Activated CD8-positive, alpha-beta memory T cell treated with anti-CD3 and anti-CD28 coated beads, Interleukin-2, amount 50 U/mL, for 1 hour (primary cell): Measurements from ENCODE around the gene UMOD.

Experiments
- DNase-seq: peaks from one replicate; pipeline ENCODE4 v3.0.0-alpha.2; 2020; ENCODE audit errors: extremely low read depth

The UMOD gene

GRCh38 chr16:20352615-20353014, at the start of gene UMOD:
UMOD (minus strand) TSS chr16:20352715; CDS start chr16:20350737, 1,978 bp downstream.
- no peak for DNase-seq

- DNase-seq: no peak
These were observed 49.0 kb upstream of the UMOD start for GRCh38 chr16:20401475-20402016.

GRCh38 chr16:20401066-20401465, 48.6 kb upstream of the UMOD start:
- no peak for DNase-seq

- DNase-seq: no peak
These were observed 46.7 kb upstream of the UMOD start for GRCh38 chr16:20399185-20399584.

GRCh38 chr16:20398603-20399002, 46.1 kb upstream of the UMOD start:
- no peak for DNase-seq

- no peak for DNase-seq
These were observed 45.1 kb upstream of the UMOD start for GRCh38 chr16:20397468-20398074.

GRCh38 chr16:20396846-20397467, 44.4 kb upstream of the UMOD start:
- DNase-seq: no peak

- no peak for DNase-seq
These were observed 43.4 kb upstream of the UMOD start for GRCh38 chr16:20395946-20396345.

GRCh38 chr16:20393801-20394577, 41.5 kb upstream of the UMOD start:
- DNase-seq: no peak

GRCh38 chr16:20391045-20391444, 38.5 kb upstream of the UMOD start:
- no peak for DNase-seq

GRCh38 chr16:20388854-20389253, 36.3 kb upstream of the UMOD start:
- no peak for DNase-seq

- DNase-seq: no peak
These were observed 35.5 kb upstream of the UMOD start for GRCh38 chr16:20387978-20388377.

GRCh38 chr16:20385844-20386832, 33.6 kb upstream of the UMOD start:
- DNase-seq: no peak

- no peak for DNase-seq
These were observed 30.9 kb upstream of the UMOD start for GRCh38 chr16:20383106-20384029.

- DNase-seq: no peak
These were observed 29.9 kb upstream of the UMOD start for GRCh38 chr16:20382202-20382948.

GRCh38 chr16:20380782-20381181, 28.3 kb upstream of the UMOD start:
- no peak for DNase-seq

- no peak for DNase-seq
These were observed 24.7 kb upstream of the UMOD start for GRCh38 chr16:20377181-20377580.

GRCh38 chr16:20372701-20373100, 20.2 kb upstream of the UMOD start:
- no peak for DNase-seq

- DNase-seq: no peak
These were observed 17.0 kb upstream of the UMOD start for GRCh38 chr16:20369452-20370054.
